Prostate gland (tissue), 2 donors: ENCODE results near the gene ACTN2. TPM values are rescaled to one million over a fixed set of nuclear protein-coding genes. Genes with fewer than 3 reads are reported as not detected.

Experiments used
- DNase-seq: peaks from one replicate; pipeline ENCODE4 v3.0.0-alpha.2; 2019; ENCODE audit warnings: low spot score
- H3K27ac ChIP-seq, 2 donors: fragments of 200-600 bp; sonication (generic); 2 replicates each; pipeline ENCODE4 v1.5.1; 2017 to 2019
- H3K27me3 ChIP-seq: fragments of 200-600 bp; sonication (generic); replicated peaks from 2 replicates; pipeline ENCODE4 v1.5.1; 2019; ENCODE audit not compliant: insufficient read depth
- H3K36me3 ChIP-seq, 2 donors: fragments of 200-600 bp; sonication (generic); 1 replicate in 1 of 2; 2 replicates in 1 of 2; pipeline versions ENCODE4 v1.5.1 to v1.8.1; 2017 to 2019
- H3K4me1 ChIP-seq: fragments of 200-600 bp; sonication (generic); replicated peaks from 2 replicates; pipeline ENCODE4 v1.5.1; 2019
- H3K4me3 ChIP-seq, 2 donors: fragments of 200-600 bp; sonication (generic); 2 replicates each; pipeline ENCODE4 v1.5.1; 2017 to 2019
- H3K9me3 ChIP-seq: fragments of 200-600 bp; sonication (generic); 2 replicates; pipeline ENCODE4 v1.5.1; 2017
- CTCF ChIP-seq, 4 experiments: fragments of 200-600 bp in 2 of 4; fragments of 450-650 bp in 2 of 4; sonication (generic) in 2 of 4; IDR thresholded peaks; 1 replicate in 3 of 4; 2 replicates in 1 of 4; pipeline ENCODE4 v1.5.1; 2016 to 2019; ENCODE audit warnings: antibody characterized with exemption in 4 of 4, mild to moderate bottlenecking in 2 of 4, moderate library complexity in 2 of 4
- POLR2A ChIP-seq: fragments of 450-650 bp; IDR thresholded peaks from one replicate; pipeline ENCODE4 v1.6.1; 2016; ENCODE audit warnings: antibody characterized with exemption, mild to moderate bottlenecking
- POLR2AphosphoS5 ChIP-seq: sonication (generic); formaldehyde crosslinking; IDR thresholded peaks from one replicate; pipeline ENCODE4 v1.6.1; 2017; ENCODE audit warnings: antibody characterized with exemption
- WGBS: methylation state at CpG from one replicate; pipeline ENCODE4 v1.1.5; 2018; 5-methylcytosine and 5-hydroxymethylcytosine counted together
- intact Hi-C: fragments of 100-400 bp; cut with DNase I; formaldehyde crosslinking; loops from one replicate; pipeline ENCODE4 v1.14.2; 2022
- total RNA-seq, 2 donors: library from RNA; depleted of rRNA; stranded (reverse); fragments of >200 nt; gene quantifications; one replicate each; pipeline ENCODE4 v1.1.0, GENCODE V29; 2016

The ACTN2 gene
- total RNA-seq, 2 donors from 2014 or later, result 7.6 to 36.4 TPM

GRCh38 chr1:236700903-236701302 lies 14.6 kb downstream of the ACTN2 start:
- intact Hi-C loops, result no loop called here
- WGBS, result 70% methylated on average over 2 of the region's 2 CpGs
- Histone ChIP-seq H3K27ac (no peak overlapping the region), H3K4me1 (no peaks in the 10 kb centered on the region), H3K4me3 (no peak overlapping the region), H3K36me3 (no peaks in the 10 kb centered on the region), H3K9me3 (no peaks in the 10 kb centered on the region), H3K27me3 (no peaks in the 10 kb centered on the region)
- no peak for DNase-seq
- TF ChIP-seq POLR2AphosphoS5 (no peak), CTCF (IDR thresholded peaks at IDR 0.05) (no peak)

GRCh38 chr1:236701782-236702181 lies 15.5 kb downstream of the ACTN2 start:
- Histone ChIP-seq H3K9me3 (no peaks in the 10 kb centered on the region), H3K4me3 (no peak overlapping the region), H3K27ac (no peak overlapping the region), H3K36me3 (no peaks in the 10 kb centered on the region), H3K27me3 (no peaks in the 10 kb centered on the region), H3K4me1 (no peaks in the 10 kb centered on the region)
- intact Hi-C loops, result no loop called here
- DNase-seq, result no peak
- TF ChIP-seq CTCF (IDR thresholded peaks at IDR 0.05) (no peak), POLR2A (no peak), POLR2AphosphoS5 (no peak)
- 74% methylated on average over 3 of the region's 3 CpGs for WGBS

- no peak overlapping the region for H3K4me3 ChIP-seq
- no peaks in the 10 kb centered on the region for H3K36me3 ChIP-seq
Measured at GRCh38 chr1:236702791-236703394, 16.6 kb downstream of the ACTN2 start.

GRCh38 chr1:236705771-236706170 lies 19.5 kb downstream of the ACTN2 start:
- no peaks in the 10 kb centered on the region for H3K27me3 ChIP-seq
- no peaks in the 10 kb centered on the region for H3K36me3 ChIP-seq
- DNase-seq, result no peak
- no peaks in the 10 kb centered on the region for H3K4me1 ChIP-seq
- 78% methylated on average over 1 of the region's 1 CpG for WGBS
- intact Hi-C loops, result no loop called here
- H3K9me3 ChIP-seq, result no peaks in the 10 kb centered on the region
- no peak overlapping the region for H3K4me3 ChIP-seq
- TF ChIP-seq POLR2A (no peak), CTCF (IDR thresholded peaks at IDR 0.05) (no peak), POLR2AphosphoS5 (no peak)
- H3K27ac ChIP-seq, result no peak overlapping the region

More at GRCh38 chr1:236702791-236703394, 16.6 kb downstream of the ACTN2 start:
- DNase-seq, result no peak
- Histone ChIP-seq H3K9me3 (no peaks in the 10 kb centered on the region), H3K27ac (no peak overlapping the region), H3K27me3 (no peaks in the 10 kb centered on the region), H3K4me1 (no peaks in the 10 kb centered on the region)
- intact Hi-C loops, result no loop called here
- no peak for TF ChIP-seq CTCF (IDR thresholded peaks at IDR 0.05)
- no peak for TF ChIP-seq POLR2AphosphoS5
- no peak for TF ChIP-seq POLR2A
- 81% methylated on average over 3 of the region's 3 CpGs for WGBS

- TF ChIP-seq POLR2AphosphoS5 (no peak), POLR2A (no peak), CTCF (IDR thresholded peaks at IDR 0.05) (no peak)
- H3K9me3 ChIP-seq, result no peaks in the 10 kb centered on the region
- 54% methylated on average over 1 of the region's 1 CpG for WGBS
- H3K27me3 ChIP-seq, result no peaks in the 10 kb centered on the region
- no peaks in the 10 kb centered on the region for H3K4me1 ChIP-seq
- H3K27ac ChIP-seq, result no peak overlapping the region
- intact Hi-C loops, result no loop called here
- no peaks in the 10 kb centered on the region for H3K36me3 ChIP-seq
- no peak overlapping the region for H3K4me3 ChIP-seq
- DNase-seq, result no peak
Measured at GRCh38 chr1:236706183-236706582, 19.9 kb downstream of the ACTN2 start.
